ENCODE data around the gene PRKD1. TPM values are rescaled to one million over a fixed set of nuclear protein-coding genes. Genes with fewer than 3 reads are reported as not detected.

PRKD1 gene
- polyA plus RNA-seq, 1 of the 3 experiments (the other 2 are of a cell fraction) = 0.07 TPM

DNA sequence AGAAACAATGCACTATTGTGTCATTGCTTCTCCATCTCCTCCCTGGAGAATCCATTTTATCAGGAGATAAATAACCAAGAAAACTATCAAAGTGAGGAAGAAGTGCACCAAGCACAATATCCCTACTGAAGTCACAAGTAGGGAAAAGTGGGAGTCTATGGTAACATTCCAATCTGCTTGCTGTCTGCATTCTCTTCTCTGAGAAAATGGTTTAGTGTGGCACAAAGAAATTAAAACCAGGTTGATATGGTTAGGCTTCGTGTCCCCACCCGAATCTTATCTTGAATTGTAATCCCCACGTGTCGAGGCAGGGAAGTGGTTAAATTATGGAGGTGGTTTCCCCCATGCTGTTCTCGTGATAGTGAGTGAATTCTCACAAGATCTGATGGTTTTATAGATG is 209.7 kb downstream of the PRKD1 start:
- no peak for TF ChIP-seq CHD2 (IDR thresholded peaks at IDR 0.05; ENCODE audit: low read length, partially characterized antibody)
- no peak for TF ChIP-seq TEAD4 (IDR thresholded peaks at IDR 0.05; ENCODE audit: borderline replicate concordance, insufficient read depth)
- TF ChIP-seq, protein P1, sequence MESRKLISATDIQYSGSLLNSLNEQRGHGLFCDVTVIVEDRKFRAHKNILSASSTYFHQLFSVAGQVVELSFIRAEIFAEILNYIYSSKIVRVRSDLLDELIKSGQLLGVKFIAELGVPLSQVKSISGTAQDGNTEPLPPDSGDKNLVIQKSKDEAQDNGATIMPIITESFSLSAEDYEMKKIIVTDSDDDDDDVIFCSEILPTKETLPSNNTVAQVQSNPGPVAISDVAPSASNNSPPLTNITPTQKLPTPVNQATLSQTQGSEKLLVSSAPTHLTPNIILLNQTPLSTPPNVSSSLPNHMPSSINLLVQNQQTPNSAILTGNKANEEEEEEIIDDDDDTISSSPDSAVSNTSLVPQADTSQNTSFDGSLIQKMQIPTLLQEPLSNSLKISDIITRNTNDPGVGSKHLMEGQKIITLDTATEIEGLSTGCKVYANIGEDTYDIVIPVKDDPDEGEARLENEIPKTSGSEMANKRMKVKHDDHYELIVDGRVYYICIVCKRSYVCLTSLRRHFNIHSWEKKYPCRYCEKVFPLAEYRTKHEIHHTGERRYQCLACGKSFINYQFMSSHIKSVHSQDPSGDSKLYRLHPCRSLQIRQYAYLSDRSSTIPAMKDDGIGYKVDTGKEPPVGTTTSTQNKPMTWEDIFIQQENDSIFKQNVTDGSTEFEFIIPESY (IDR thresholded peaks at IDR 0.05; ENCODE audit: borderline replicate concordance, low read depth) = no peak
- TF ChIP-seq ELF1 (IDR thresholded peaks at IDR 0.05) = no peak
- TF ChIP-seq FOSL2 (IDR thresholded peaks at IDR 0.05; ENCODE audit: borderline replicate concordance, low read depth) = no peak
- TF ChIP-seq, protein P2, sequence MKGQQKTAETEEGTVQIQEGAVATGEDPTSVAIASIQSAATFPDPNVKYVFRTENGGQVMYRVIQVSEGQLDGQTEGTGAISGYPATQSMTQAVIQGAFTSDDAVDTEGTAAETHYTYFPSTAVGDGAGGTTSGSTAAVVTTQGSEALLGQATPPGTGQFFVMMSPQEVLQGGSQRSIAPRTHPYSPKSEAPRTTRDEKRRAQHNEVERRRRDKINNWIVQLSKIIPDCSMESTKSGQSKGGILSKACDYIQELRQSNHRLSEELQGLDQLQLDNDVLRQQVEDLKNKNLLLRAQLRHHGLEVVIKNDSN (IDR thresholded peaks at IDR 0.05; ENCODE audit: borderline replicate concordance, low read depth) = no peak
- TF ChIP-seq NRF1 (IDR thresholded peaks at IDR 0.05; ENCODE audit: low read depth, low read length) = no peak
- TF ChIP-seq, protein P3, sequence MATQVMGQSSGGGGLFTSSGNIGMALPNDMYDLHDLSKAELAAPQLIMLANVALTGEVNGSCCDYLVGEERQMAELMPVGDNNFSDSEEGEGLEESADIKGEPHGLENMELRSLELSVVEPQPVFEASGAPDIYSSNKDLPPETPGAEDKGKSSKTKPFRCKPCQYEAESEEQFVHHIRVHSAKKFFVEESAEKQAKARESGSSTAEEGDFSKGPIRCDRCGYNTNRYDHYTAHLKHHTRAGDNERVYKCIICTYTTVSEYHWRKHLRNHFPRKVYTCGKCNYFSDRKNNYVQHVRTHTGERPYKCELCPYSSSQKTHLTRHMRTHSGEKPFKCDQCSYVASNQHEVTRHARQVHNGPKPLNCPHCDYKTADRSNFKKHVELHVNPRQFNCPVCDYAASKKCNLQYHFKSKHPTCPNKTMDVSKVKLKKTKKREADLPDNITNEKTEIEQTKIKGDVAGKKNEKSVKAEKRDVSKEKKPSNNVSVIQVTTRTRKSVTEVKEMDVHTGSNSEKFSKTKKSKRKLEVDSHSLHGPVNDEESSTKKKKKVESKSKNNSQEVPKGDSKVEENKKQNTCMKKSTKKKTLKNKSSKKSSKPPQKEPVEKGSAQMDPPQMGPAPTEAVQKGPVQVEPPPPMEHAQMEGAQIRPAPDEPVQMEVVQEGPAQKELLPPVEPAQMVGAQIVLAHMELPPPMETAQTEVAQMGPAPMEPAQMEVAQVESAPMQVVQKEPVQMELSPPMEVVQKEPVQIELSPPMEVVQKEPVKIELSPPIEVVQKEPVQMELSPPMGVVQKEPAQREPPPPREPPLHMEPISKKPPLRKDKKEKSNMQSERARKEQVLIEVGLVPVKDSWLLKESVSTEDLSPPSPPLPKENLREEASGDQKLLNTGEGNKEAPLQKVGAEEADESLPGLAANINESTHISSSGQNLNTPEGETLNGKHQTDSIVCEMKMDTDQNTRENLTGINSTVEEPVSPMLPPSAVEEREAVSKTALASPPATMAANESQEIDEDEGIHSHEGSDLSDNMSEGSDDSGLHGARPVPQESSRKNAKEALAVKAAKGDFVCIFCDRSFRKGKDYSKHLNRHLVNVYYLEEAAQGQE (IDR thresholded peaks at IDR 0.05; ENCODE audit: low read depth, low read length) = no peak
- no peaks in the 10 kb centered on the region for H3K27me3 ChIP-seq (ENCODE audit: insufficient read depth)
- H3K9me2 ChIP-seq = no peaks in the 10 kb centered on the region
- 1% methylated on average over 5 of the region's 5 CpGs for WGBS (ENCODE audit: low lambda C conversion rate)
- no peak overlapping the region for H3K9ac ChIP-seq
- H3K9me3 ChIP-seq = no peaks in the 10 kb centered on the region
- ChIA-PET CTCF (no interaction called here), POLR2A (no interaction called here)
- H3K36me3 ChIP-seq (replicated peaks in 1 of 2; ENCODE audit: control insufficient read depth in 1 of 2, insufficient read depth in 2 of 2, low read length in 1 of 2) = no peaks in the 10 kb centered on the region
- H3K4me2 ChIP-seq = no peak overlapping the region
- H2AFZ ChIP-seq (ENCODE audit: low read depth) = no peak overlapping the region
- H3K4me3 ChIP-seq (ENCODE audit: low read depth in 2 of 2, low read length in 1 of 2) = no peak overlapping the region
- no peaks in the 10 kb centered on the region for H3K79me2 ChIP-seq (ENCODE audit: insufficient read depth)
- no peaks in the 10 kb centered on the region for H3K4me1 ChIP-seq (ENCODE audit: control insufficient read depth in 1 of 2, insufficient read depth in 2 of 2, low read depth in 1 of 2, low read length in 1 of 2)
- H3F3A ChIP-seq (replicated peaks; ENCODE audit: insufficient read depth) = no peaks in the 10 kb centered on the region
- DNase-seq = no peak
- no peak overlapping the region for H3K27ac ChIP-seq (ENCODE audit: low read depth in 2 of 2, low read length in 1 of 2)
- no peaks in the 10 kb centered on the region for H4K20me1 ChIP-seq (ENCODE audit: insufficient read depth)

DNA sequence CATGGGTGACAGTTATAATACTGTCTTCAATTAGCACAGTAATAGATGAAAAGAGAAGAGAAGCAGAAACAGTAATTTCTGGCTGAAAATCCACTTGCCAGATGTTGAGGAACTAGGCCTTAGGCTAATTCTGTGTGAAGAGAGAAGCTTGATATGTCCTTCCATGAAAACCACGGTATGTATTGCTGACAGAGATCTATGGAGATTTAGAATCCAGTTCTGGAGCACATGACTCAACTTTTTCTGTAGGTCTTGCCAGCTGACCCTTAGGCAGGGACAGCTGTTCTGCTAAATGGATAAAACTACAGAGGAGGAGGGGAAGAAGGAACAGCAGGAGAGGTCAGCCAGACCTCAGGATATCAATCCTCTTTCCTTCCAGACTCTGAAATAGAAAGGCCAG is 211.5 kb downstream of the PRKD1 start:
- no peak for TF ChIP-seq TEAD4 (IDR thresholded peaks at IDR 0.05; ENCODE audit: borderline replicate concordance, insufficient read depth)
- TF ChIP-seq, protein P4, sequence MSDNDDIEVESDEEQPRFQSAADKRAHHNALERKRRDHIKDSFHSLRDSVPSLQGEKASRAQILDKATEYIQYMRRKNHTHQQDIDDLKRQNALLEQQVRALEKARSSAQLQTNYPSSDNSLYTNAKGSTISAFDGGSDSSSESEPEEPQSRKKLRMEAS (IDR thresholded peaks at IDR 0.05; ENCODE audit: low read depth) = no peak
- no peak for TF ChIP-seq JUND (IDR thresholded peaks at IDR 0.05)
- TF ChIP-seq CHD2 (IDR thresholded peaks at IDR 0.05; ENCODE audit: low read length, partially characterized antibody) = no peak
- no peak for TF ChIP-seq RFX5 (IDR thresholded peaks at IDR 0.05; ENCODE audit: low read length)
- TF ChIP-seq SIN3A (IDR thresholded peaks at IDR 0.05; ENCODE audit: borderline replicate concordance, low read depth, low read length) = no peak
- H3K9ac ChIP-seq = no peak overlapping the region
- H3K4me3 ChIP-seq (ENCODE audit: low read depth in 2 of 2, low read length in 1 of 2) = no peak overlapping the region
- 6% methylated on average over 1 of the region's 1 CpG for WGBS (ENCODE audit: low lambda C conversion rate)
- H3K4me2 ChIP-seq = no peak overlapping the region
- no peaks in the 10 kb centered on the region for H3K27me3 ChIP-seq (ENCODE audit: insufficient read depth)
- ChIA-PET CTCF (no interaction called here), POLR2A (no interaction called here)
- no peaks in the 10 kb centered on the region for H4K20me1 ChIP-seq (ENCODE audit: insufficient read depth)
- H3K27ac ChIP-seq (ENCODE audit: low read depth in 2 of 2, low read length in 1 of 2) = no peak overlapping the region
- H3K9me2 ChIP-seq = no peaks in the 10 kb centered on the region
- no peak overlapping the region for H2AFZ ChIP-seq (ENCODE audit: low read depth)
- no peaks in the 10 kb centered on the region for H3K36me3 ChIP-seq (replicated peaks in 1 of 2; ENCODE audit: control insufficient read depth in 1 of 2, insufficient read depth in 2 of 2, low read length in 1 of 2)
- no peaks in the 10 kb centered on the region for H3K4me1 ChIP-seq (ENCODE audit: control insufficient read depth in 1 of 2, insufficient read depth in 2 of 2, low read depth in 1 of 2, low read length in 1 of 2)
- H3K79me2 ChIP-seq (ENCODE audit: insufficient read depth) = no peaks in the 10 kb centered on the region
- H3K9me3 ChIP-seq = no peaks in the 10 kb centered on the region
- DNase-seq = no peak
- H3F3A ChIP-seq (replicated peaks; ENCODE audit: insufficient read depth) = no peaks in the 10 kb centered on the region

Measured in SK-N-SH (cell line).